Esophagus muscularis mucosa (tissue), 4 donors: ENCODE results near the gene OSBPL2.

ENCODE experiments used
- CTCF ChIP-seq, 3 experiments: fragments of 200-600 bp in 2 of 3; fragments of 450-650 bp in 1 of 3; sonication (generic) in 2 of 3; IDR thresholded peaks; one replicate each; pipeline ENCODE4 v1.5.1; 2017 to 2019; ENCODE audit warnings: antibody characterized with exemption in 3 of 3, mild to moderate bottlenecking in 2 of 3, moderate library complexity in 1 of 3
- EP300 ChIP-seq: sonication (generic); formaldehyde crosslinking; IDR thresholded peaks from one replicate; pipeline ENCODE4 v1.6.1; 2017; ENCODE audit warnings: antibody characterized with exemption
- POLR2A ChIP-seq: fragments of 450-650 bp; IDR thresholded peaks from one replicate; pipeline ENCODE4 v1.6.1; 2017; ENCODE audit warnings: antibody characterized with exemption, moderate library complexity, mild to moderate bottlenecking, low read depth
- POLR2AphosphoS5 ChIP-seq, 2 donors: sonication (generic); formaldehyde crosslinking; IDR thresholded peaks; one replicate each; pipeline ENCODE4 v1.6.1; 2017; ENCODE audit warnings: antibody characterized with exemption in 2 of 2

GRCh38 chr20:62339647-62340062, 101.3 kb downstream of the OSBPL2 start:
- no peak for TF ChIP-seq POLR2AphosphoS5 (IDR thresholded peaks at IDR 0.05)
- no peak for TF ChIP-seq CTCF (IDR thresholded peaks at IDR 0.05)
- no peak for TF ChIP-seq POLR2A
- no peak for TF ChIP-seq EP300
